ENCODE results near the gene GZMM. TPM values are rescaled to one million over a fixed set of nuclear protein-coding genes. Genes with fewer than 3 reads are reported as not detected.

Gene GZMM
- total RNA-seq, 1 donor from 2014 or later = not detected

DNA sequence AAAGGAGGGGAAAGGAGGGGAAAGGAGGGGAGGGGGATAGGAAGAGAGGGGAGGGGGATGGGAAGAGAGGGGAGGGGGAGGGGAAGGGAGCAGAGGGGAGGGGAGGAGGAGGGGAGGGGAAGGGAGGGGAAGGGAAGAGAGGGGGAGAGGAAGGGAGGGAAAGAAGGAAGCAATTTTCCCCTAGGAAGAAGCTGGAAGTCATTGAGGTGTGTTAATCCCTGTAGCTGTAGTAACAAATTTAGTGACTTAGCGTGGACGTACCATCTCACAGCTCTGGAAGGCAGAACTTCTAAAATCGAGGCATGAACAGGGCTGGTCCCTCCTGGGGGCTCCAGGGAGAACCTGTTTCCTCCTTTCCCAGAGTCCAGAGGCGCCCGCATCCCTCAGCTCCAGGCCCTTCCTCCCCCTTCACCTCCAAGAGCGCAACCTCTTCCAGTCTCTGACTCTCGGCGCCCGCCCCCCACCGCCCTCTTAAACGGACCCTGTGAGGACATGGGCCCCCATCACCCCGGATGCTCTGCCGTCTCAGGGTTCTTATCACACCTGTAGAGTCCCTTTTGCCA is 17.9 kb upstream of the GZMM start:
- Histone ChIP-seq H3K27ac (no peak overlapping the region), H3K9me3 (no peaks in the 10 kb centered on the region), H3K36me3 (no peaks in the 10 kb centered on the region), H3K4me3 (no peak overlapping the region), H3K4me1 (peaks cover 12% of the 10 kb centered on the region), H3K27me3 (no peaks in the 10 kb centered on the region)
- TF ChIP-seq, protein P1, sequence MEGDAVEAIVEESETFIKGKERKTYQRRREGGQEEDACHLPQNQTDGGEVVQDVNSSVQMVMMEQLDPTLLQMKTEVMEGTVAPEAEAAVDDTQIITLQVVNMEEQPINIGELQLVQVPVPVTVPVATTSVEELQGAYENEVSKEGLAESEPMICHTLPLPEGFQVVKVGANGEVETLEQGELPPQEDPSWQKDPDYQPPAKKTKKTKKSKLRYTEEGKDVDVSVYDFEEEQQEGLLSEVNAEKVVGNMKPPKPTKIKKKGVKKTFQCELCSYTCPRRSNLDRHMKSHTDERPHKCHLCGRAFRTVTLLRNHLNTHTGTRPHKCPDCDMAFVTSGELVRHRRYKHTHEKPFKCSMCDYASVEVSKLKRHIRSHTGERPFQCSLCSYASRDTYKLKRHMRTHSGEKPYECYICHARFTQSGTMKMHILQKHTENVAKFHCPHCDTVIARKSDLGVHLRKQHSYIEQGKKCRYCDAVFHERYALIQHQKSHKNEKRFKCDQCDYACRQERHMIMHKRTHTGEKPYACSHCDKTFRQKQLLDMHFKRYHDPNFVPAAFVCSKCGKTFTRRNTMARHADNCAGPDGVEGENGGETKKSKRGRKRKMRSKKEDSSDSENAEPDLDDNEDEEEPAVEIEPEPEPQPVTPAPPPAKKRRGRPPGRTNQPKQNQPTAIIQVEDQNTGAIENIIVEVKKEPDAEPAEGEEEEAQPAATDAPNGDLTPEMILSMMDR (IDR thresholded peaks at IDR 0.05) = no peak
- no peak for TF ChIP-seq POLR2AphosphoS5 (IDR thresholded peaks at IDR 0.05; ENCODE audit: insufficient read depth in 1 of 2, low read depth in 1 of 2)
- no peak for TF ChIP-seq POLR2A (IDR thresholded peaks at IDR 0.05)
- no peak for DNase-seq (ENCODE audit: extremely low spot score in 2 of 2)
- intact Hi-C loops (cut with DNase I) = no loop called here

DNA sequence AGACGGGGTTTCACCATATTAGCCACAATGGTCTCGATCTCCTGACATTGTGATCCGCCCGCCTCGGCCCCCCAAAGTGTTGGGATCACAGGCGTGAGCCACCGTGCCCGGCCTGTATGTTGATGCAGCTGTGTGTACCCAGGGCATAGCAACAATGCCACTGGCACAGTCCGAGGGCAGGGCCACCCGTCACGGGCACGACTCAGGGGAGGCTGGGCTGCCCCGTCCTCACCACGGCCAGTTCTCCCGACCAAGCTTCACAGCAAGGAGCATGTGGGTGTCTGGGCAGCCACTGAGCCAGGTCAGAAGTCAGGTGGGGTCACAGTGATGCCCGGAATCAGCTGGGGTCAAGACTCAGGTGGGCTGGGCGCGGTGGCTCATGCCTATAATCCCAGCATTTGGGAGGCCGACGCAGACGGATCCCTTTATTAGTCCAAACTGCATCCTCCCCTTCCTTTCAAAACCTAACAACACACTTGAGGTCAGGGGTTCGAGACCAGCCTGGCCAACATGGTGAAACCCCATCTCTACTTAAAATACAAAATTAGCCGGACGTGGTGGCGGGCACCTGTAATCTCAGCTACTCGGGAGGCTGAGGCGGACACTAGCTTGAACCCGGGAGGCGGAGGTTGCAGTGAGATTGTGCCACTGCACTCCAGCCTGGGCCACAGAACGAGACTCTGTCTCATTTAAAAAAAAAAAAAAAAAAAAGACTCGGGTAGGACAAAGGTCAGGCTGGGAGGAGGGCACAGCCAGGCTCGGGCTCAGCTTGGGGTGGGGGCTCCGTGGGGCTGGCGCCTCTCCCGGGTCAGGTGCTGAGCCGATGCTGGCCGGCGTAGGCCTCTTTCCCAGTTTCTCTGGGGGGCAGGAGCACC is 13.5 kb upstream of the GZMM start:
- no peak for DNase-seq (ENCODE audit: extremely low spot score in 2 of 2)
- peaks cover 0 to 2% of the 10 kb centered on the region in 2 donors for H3K36me3 ChIP-seq
- intact Hi-C loops (cut with DNase I) = no loop called here
- TF ChIP-seq POLR2A (IDR thresholded peaks at IDR 0.05) = no peak
- TF ChIP-seq, protein P1 (IDR thresholded peaks at IDR 0.05) = no peak
- TF ChIP-seq POLR2AphosphoS5 (IDR thresholded peaks at IDR 0.05; ENCODE audit: insufficient read depth in 1 of 2, low read depth in 1 of 2) = no peak
- H3K4me3 ChIP-seq = peak overlapping the region; percentile 91 to 95
- peak overlapping the region; percentile 93 for H3K27ac ChIP-seq
- no peaks in the 10 kb centered on the region for H3K9me3 ChIP-seq
- H3K4me1 ChIP-seq = peaks cover 34% of the 10 kb centered on the region
- H3K27me3 ChIP-seq = no peaks in the 10 kb centered on the region

DNA sequence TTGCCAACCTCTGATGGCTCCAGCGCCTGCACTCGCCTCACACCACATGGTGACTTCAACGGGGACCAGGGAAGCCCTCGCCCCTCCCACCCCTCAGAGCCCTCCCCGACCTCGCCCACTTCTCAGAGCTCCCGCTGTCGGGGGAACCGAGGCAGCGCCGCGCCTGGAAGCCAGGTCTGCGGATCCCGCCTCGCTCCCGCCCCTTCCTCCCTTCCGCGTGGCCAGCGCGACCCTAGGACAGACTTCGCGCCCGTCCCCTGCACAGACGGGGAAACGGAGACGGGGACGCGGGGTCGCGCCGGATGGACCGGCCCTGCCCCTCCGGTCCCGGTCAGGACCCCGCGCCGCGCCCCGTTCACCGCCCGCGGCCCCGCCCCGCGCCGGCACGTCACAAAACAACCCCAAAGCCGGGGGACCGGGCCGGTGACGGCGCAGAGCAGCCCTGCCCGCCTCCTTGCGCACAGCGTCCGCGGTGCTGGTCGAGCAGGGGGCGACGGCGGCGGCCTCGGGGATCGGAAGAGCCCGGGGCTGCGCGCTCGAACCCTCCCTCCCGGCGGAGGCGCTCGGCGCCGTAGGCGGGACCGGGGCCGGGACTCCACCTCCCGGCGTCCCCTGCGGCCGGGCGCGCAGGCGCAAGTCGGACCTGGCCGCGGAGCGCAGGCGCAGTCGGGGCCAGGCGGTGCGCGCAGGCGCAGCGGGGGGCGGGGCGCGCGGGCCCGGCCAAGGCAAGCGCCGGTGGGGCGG is 12.7 kb upstream of the GZMM start:
- intact Hi-C loops (cut with DNase I) = no loop called here
- Histone ChIP-seq H3K27me3 (no peaks in the 10 kb centered on the region), H3K9me3 (no peaks in the 10 kb centered on the region), H3K36me3 (peaks cover 0 to 10% of the 10 kb centered on the region in 2 donors), H3K4me3 (peak overlapping the region; percentile 91 to 95), H3K4me1 (peaks cover 42% of the 10 kb centered on the region), H3K27ac (peak overlapping the region; percentile 93)
- TF ChIP-seq, protein P1 (IDR thresholded peaks at IDR 0.05) = no peak
- TF ChIP-seq POLR2AphosphoS5 (IDR thresholded peaks at IDR 0.05; ENCODE audit: insufficient read depth in 1 of 2, low read depth in 1 of 2) = peak in 1 of 2 donors; percentile 50
- DNase-seq (ENCODE audit: extremely low spot score in 2 of 2) = no peak

DNA sequence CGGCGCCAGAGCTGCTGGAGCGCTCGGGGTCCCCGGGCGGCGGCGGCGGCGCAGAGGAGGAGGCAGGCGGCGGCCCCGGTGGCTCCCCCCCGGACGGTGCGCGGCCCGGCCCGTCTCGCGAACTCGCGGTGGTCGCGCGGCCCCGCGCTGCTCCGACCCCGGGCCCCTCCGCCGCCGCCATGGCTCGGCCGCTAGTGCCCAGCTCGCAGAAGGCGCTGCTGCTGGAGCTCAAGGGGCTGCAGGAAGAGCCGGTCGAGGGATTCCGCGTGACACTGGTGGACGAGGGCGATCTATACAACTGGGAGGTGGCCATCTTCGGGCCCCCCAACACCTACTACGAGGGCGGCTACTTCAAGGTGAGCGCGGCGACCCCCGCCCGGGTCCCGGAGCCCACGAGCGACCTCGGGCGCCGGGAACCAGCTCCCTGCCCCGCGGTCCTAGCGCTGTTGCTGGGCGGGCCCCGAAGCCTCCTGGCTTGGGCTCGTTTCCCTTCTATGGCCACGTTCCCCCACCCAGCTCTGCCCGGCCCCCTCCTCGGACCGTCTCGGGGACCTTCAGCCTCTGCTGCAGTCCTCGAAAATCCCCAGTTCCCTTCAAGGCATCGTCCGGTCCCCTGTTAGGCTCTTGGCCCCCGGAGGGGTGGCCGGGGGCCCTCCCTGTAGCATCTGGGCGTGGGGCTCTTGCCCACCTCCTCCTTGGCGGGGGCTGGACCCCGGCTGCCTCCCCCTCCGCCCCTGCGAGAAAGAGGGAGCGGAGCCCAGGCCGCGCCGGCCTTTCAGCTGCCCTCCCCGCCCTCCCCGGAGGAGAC is 11.9 kb upstream of the GZMM start, which contains the start of gene CDC34:
TSS of gene CDC34 (plus strand) at position 8 of the 808 bp plus-strand sequence. CDS start at position 180, 172 bp downstream.
- Histone ChIP-seq H3K27ac (peak within 1 kb of the TSS; percentile 93), H3K36me3 (peaks cover 4 to 18% of the 10 kb centered on the region in 2 donors), H3K9me3 (no peaks in the 10 kb centered on the region), H3K27me3 (no peaks in the 10 kb centered on the region), H3K4me1 (peaks cover 43% of the 10 kb centered on the region), H3K4me3 (peak within 1 kb of the TSS; percentile 91 to 95)
- TF ChIP-seq POLR2A (IDR thresholded peaks at IDR 0.05) (peak in 1 of 2 donors; percentile 68), POLR2AphosphoS5 (IDR thresholded peaks at IDR 0.05; ENCODE audit: insufficient read depth in 1 of 2, low read depth in 1 of 2) (peak in 1 of 2 donors; percentile 21)
- TF ChIP-seq, protein P1 (IDR thresholded peaks at IDR 0.05) = no peak
- intact Hi-C loops (cut with DNase I) = no loop called here
- DNase-seq (ENCODE audit: extremely low spot score in 2 of 2) = no peak
